Measurements from ENCODE around the gene BBIP1.

DNA sequence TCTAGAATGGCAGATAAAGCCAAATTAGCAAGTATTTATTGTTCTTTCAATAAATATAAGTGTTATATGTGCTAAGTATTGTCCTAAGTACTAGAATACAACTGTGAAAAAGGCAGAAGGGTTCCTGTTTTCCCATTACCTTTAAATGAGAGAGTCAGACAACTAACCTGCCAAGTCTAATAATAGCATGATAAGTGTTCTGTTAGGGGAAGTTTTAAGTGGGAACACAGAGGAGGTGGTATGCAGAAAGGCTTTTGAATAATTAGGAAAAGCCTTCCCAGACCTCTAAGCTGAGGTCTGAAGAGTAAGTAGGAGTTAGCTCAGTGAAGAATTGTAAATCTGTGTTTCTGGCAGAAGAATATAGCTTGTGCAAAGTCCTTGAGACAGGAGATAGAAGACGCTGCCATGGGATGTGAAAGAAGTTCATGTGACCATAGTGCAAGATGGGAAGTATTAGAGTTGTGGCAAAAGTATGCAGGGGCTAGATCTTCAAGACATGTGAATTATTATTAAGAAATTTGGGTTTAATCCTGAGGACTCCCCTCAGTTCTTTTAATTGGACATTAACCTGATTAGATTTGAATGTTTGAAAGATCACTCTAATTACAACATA, 12.9 kb upstream of the BBIP1 start:
- TF ChIP-seq, protein P1, sequence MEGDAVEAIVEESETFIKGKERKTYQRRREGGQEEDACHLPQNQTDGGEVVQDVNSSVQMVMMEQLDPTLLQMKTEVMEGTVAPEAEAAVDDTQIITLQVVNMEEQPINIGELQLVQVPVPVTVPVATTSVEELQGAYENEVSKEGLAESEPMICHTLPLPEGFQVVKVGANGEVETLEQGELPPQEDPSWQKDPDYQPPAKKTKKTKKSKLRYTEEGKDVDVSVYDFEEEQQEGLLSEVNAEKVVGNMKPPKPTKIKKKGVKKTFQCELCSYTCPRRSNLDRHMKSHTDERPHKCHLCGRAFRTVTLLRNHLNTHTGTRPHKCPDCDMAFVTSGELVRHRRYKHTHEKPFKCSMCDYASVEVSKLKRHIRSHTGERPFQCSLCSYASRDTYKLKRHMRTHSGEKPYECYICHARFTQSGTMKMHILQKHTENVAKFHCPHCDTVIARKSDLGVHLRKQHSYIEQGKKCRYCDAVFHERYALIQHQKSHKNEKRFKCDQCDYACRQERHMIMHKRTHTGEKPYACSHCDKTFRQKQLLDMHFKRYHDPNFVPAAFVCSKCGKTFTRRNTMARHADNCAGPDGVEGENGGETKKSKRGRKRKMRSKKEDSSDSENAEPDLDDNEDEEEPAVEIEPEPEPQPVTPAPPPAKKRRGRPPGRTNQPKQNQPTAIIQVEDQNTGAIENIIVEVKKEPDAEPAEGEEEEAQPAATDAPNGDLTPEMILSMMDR (IDR thresholded peaks at IDR 0.05 in 4 of 5, conservative IDR thresholded peaks at IDR 0.05 in 1 of 5): no peak
- TF ChIP-seq POLR2A (IDR thresholded peaks at IDR 0.05): no peak
